Neural progenitor cell (in vitro differentiated cells): ENCODE measurements around the gene GALE. TPM values are rescaled to one million over a fixed set of nuclear protein-coding genes. Genes with fewer than 3 reads are reported as not detected.
"Not testable (repeated sequence)": the region's sequence is repeated elsewhere in the genome, so short reads cannot be mapped to it uniquely, and the experiment has no call there.

ENCODE experiments used
- DNase-seq: peaks from one replicate; pipeline ENCODE4 v3.0.0-alpha.2; 2016; ENCODE audit warnings: low spot score
- H2AFZ ChIP-seq: fragments of 200-600 bp; sonication (generic); replicated peaks from 2 replicates; pipeline ENCODE4 v1.6.1; 2016; ENCODE audit warnings: antibody characterized with exemption
- H3F3A ChIP-seq: fragments of 200-600 bp; sonication (generic); 2 replicates; pipeline ENCODE4 v1.6.1; 2016; ENCODE audit warnings: antibody characterized with exemption, low read depth
- H3K27ac ChIP-seq: fragments of 200-600 bp; sonication (generic); 2 replicates; pipeline ENCODE4 v1.5.1; 2016; ENCODE audit warnings: mild to moderate bottlenecking
- H3K27me3 ChIP-seq: fragments of 200-600 bp; sonication (generic); 2 replicates; pipeline ENCODE4 v1.6.1; 2016; ENCODE audit warnings: mild to moderate bottlenecking, moderate library complexity
- H3K36me3 ChIP-seq: fragments of 200-600 bp; sonication (generic); 2 replicates; pipeline ENCODE4 v1.5.1; 2016
- H3K4me1 ChIP-seq: fragments of 200-600 bp; sonication (generic); 2 replicates; pipeline ENCODE4 v1.6.1; 2016; ENCODE audit warnings: mixed run types
- H3K4me2 ChIP-seq: fragments of 200-600 bp; sonication (generic); 2 replicates; pipeline ENCODE4 v1.6.1; 2016
- H3K4me3 ChIP-seq: fragments of 200-600 bp; sonication (generic); 2 replicates; pipeline ENCODE4 v1.5.1; 2016
- H3K79me2 ChIP-seq: fragments of 200-600 bp; sonication (generic); 2 replicates; pipeline ENCODE4 v1.6.1; 2016; ENCODE audit warnings: low read depth
- H3K9ac ChIP-seq: fragments of 200-600 bp; sonication (generic); 2 replicates; pipeline ENCODE4 v1.6.1; 2016
- H3K9me3 ChIP-seq: fragments of 200-600 bp; sonication (generic); 2 replicates; pipeline ENCODE4 v1.5.1; 2016; ENCODE audit warnings: low read depth
- H4K20me1 ChIP-seq: fragments of 200-600 bp; sonication (generic); 2 replicates; pipeline ENCODE4 v1.6.1; 2016; ENCODE audit warnings: low read depth
- H3K27ac Mint-ChIP-seq: 3 replicates; pipeline ENCODE4 v1.8.0; 2021; ENCODE audit warnings: mixed read lengths
- H3K27me3 Mint-ChIP-seq: 2 replicates; pipeline ENCODE4 v1.8.0; 2022; ENCODE audit warnings: low read depth, mild to moderate bottlenecking, inconsistent platforms, moderate library complexity, mixed read lengths; ENCODE audit not compliant: insufficient read depth
- H3K36me3 Mint-ChIP-seq: 3 replicates; pipeline ENCODE4 v1.8.0; 2021; ENCODE audit warnings: mixed read lengths
- H3K4me1 Mint-ChIP-seq: 3 replicates; pipeline ENCODE4 v1.8.0; 2021; ENCODE audit warnings: mixed read lengths
- H3K4me3 Mint-ChIP-seq: 3 replicates; pipeline ENCODE4 v1.8.0; 2021; ENCODE audit warnings: mild to moderate bottlenecking, moderate library complexity, mixed read lengths
- H3K9me3 Mint-ChIP-seq: 3 replicates; pipeline ENCODE4 v1.8.0; 2020; ENCODE audit warnings: mixed read lengths
- CTCF ChIP-seq: fragments of 200-600 bp; sonication (generic); IDR thresholded peaks from 2 replicates; pipeline ENCODE4 v1.5.1; 2017; ENCODE audit warnings: antibody characterized with exemption, mild to moderate bottlenecking
- EZH2 ChIP-seq: fragments of 200-600 bp; sonication (generic); IDR thresholded peaks from 2 replicates; pipeline ENCODE4 v1.6.1; 2017; ENCODE audit warnings: antibody characterized with exemption, mild to moderate bottlenecking, moderate library complexity
- EZH2phosphoT487 ChIP-seq: fragments of 200-600 bp; sonication (generic); IDR thresholded peaks from 2 replicates; pipeline ENCODE4 v1.6.1; 2017; ENCODE audit warnings: antibody characterized with exemption
- total RNA-seq: library from RNA; depleted of rRNA; stranded (reverse); fragments of >200 nt; gene quantifications from 2 replicates; pipeline ENCODE4 v1.2.3, GENCODE V29; 2015; ENCODE audit warnings: low replicate concordance

The GALE gene
- total RNA-seq, 1 donor from 2014 or later = 15.6 TPM

- Mint-ChIP-seq H3K27ac (no peak overlapping the region), H3K4me3 (no peak overlapping the region), H3K27me3 (peaks cover 6% of the 10 kb centered on the region), H3K36me3 (peaks cover 5% of the 10 kb centered on the region), H3K4me1 (peaks cover 6% of the 10 kb centered on the region), H3K9me3 (no peaks in the 10 kb centered on the region)
- Histone ChIP-seq H3F3A (peaks cover 22% of the 10 kb centered on the region), H3K4me1 (no peaks in the 10 kb centered on the region), H3K9ac (no peak overlapping the region), H4K20me1 (no peaks in the 10 kb centered on the region), H3K36me3 (no peaks in the 10 kb centered on the region), H3K79me2 (no peaks in the 10 kb centered on the region), H3K27ac (no peak overlapping the region), H3K27me3 (peaks cover 16% of the 10 kb centered on the region), H2AFZ (no peak overlapping the region), H3K9me3 (no peaks in the 10 kb centered on the region), H3K4me2 (no peak overlapping the region), H3K4me3 (no peak overlapping the region)
- no peak for TF ChIP-seq EZH2phosphoT487
- no peak for TF ChIP-seq EZH2
- no peak for TF ChIP-seq CTCF
- no peak for DNase-seq
Observed at GRCh38 chr1:23805025-23805424, 4.5 kb upstream of the GALE start.

GRCh38 chr1:23804183-23804835 lies 3.8 kb upstream of the GALE start:
- TF ChIP-seq EZH2 = no peak
- no peak for TF ChIP-seq EZH2phosphoT487
- TF ChIP-seq CTCF = no peak
- no peaks in the 10 kb centered on the region for H3K9me3 Mint-ChIP-seq
- peaks cover 23% of the 10 kb centered on the region for H3F3A ChIP-seq
- H2AFZ ChIP-seq = no peak overlapping the region
- H3K4me2 ChIP-seq = no peak overlapping the region
- no peaks in the 10 kb centered on the region for H3K79me2 ChIP-seq
- H3K27ac Mint-ChIP-seq = no peak overlapping the region
- H3K27me3 Mint-ChIP-seq = peaks cover 8% of the 10 kb centered on the region
- H3K27ac ChIP-seq = no peak overlapping the region
- H3K36me3 Mint-ChIP-seq = peaks cover 5% of the 10 kb centered on the region
- peaks cover 5% of the 10 kb centered on the region for H4K20me1 ChIP-seq
- peaks cover 16% of the 10 kb centered on the region for H3K27me3 ChIP-seq
- H3K4me1 ChIP-seq = peaks cover 4% of the 10 kb centered on the region
- H3K4me3 ChIP-seq = no peak overlapping the region
- H3K9me3 ChIP-seq = no peaks in the 10 kb centered on the region
- H3K4me3 Mint-ChIP-seq = no peak overlapping the region
- no peak overlapping the region for H3K9ac ChIP-seq
- H3K4me1 Mint-ChIP-seq = peaks cover 9% of the 10 kb centered on the region
- no peaks in the 10 kb centered on the region for H3K36me3 ChIP-seq
- DNase-seq = no peak

- Histone ChIP-seq H4K20me1 (peaks cover 11% of the 10 kb centered on the region), H3K27ac (no peak overlapping the region), H3K9me3 (no peaks in the 10 kb centered on the region), H3K9ac (no peak overlapping the region), H2AFZ (no peak overlapping the region), H3K36me3 (no peaks in the 10 kb centered on the region), H3F3A (peaks cover 29% of the 10 kb centered on the region), H3K79me2 (no peaks in the 10 kb centered on the region), H3K4me1 (peaks cover 8% of the 10 kb centered on the region), H3K4me3 (no peak overlapping the region), H3K4me2 (no peak overlapping the region), H3K27me3 (peaks cover 16% of the 10 kb centered on the region)
- H3K4me1 Mint-ChIP-seq = peaks cover 9% of the 10 kb centered on the region
- no peak for DNase-seq
- TF ChIP-seq EZH2 = no peak
- no peak for TF ChIP-seq CTCF
- no peak for TF ChIP-seq EZH2phosphoT487
- peaks cover 5% of the 10 kb centered on the region for H3K36me3 Mint-ChIP-seq
- H3K27ac Mint-ChIP-seq = no peak overlapping the region
- H3K4me3 Mint-ChIP-seq = no peak overlapping the region
- H3K27me3 Mint-ChIP-seq = peaks cover 6% of the 10 kb centered on the region
- H3K9me3 Mint-ChIP-seq = no peaks in the 10 kb centered on the region
Observed at GRCh38 chr1:23803674-23804073, 3.1 kb upstream of the GALE start.

- H3K4me3 Mint-ChIP-seq, H3K36me3 ChIP-seq, DNase-seq, H3K4me2 ChIP-seq, H3K9ac ChIP-seq, H3K27ac Mint-ChIP-seq, H3K4me1 Mint-ChIP-seq, H3K79me2 ChIP-seq, H3K27ac ChIP-seq, H3K4me3 ChIP-seq, H3K9me3 ChIP-seq, H2AFZ ChIP-seq, H3K27me3 Mint-ChIP-seq, H3K9me3 Mint-ChIP-seq, H3K36me3 Mint-ChIP-seq, H3K4me1 ChIP-seq: not testable (repeated sequence)
- peaks cover 29% of the 10 kb centered on the region for H3F3A ChIP-seq
- H4K20me1 ChIP-seq = peaks cover 14% of the 10 kb centered on the region
- peaks cover 16% of the 10 kb centered on the region for H3K27me3 ChIP-seq
Observed at GRCh38 chr1:23802809-23803342, 2.3 kb upstream of the GALE start.
